Stomach smooth muscle (tissue), 2 donors: Measurements from ENCODE around the gene UBASH3A.

Source experiments
- H3K27ac ChIP-seq: one replicate; pipeline ENCODE4 v1.7.0; 2013; ENCODE audit warnings: mild to moderate bottlenecking, low read length, inconsistent platforms
- H3K27me3 ChIP-seq, 2 donors: one replicate each; pipeline ENCODE4 v1.7.0; 2013; ENCODE audit warnings: low read length in 2 of 2; ENCODE audit not compliant: insufficient read depth in 2 of 2, control insufficient read depth in 1 of 2
- H3K36me3 ChIP-seq, 2 donors: one replicate each; pipeline ENCODE4 v1.7.0; 2013; ENCODE audit warnings: low read length in 2 of 2; ENCODE audit not compliant: control insufficient read depth in 2 of 2, insufficient read depth in 2 of 2
- H3K4me1 ChIP-seq: one replicate; pipeline ENCODE4 v1.7.0; 2013; ENCODE audit warnings: low read length; ENCODE audit not compliant: control insufficient read depth, insufficient read depth
- H3K4me3 ChIP-seq, 2 donors: one replicate each; pipeline ENCODE4 v1.7.0; 2013; ENCODE audit warnings: low read length in 2 of 2
- H3K9ac ChIP-seq, 2 donors: one replicate each; pipeline ENCODE4 v1.7.0; 2013; ENCODE audit warnings: low read length in 2 of 2, mild to moderate bottlenecking in 1 of 2
- H3K9me3 ChIP-seq, 2 donors: one replicate each; pipeline ENCODE4 v1.7.0; 2013; ENCODE audit warnings: low read length in 2 of 2; ENCODE audit not compliant: control insufficient read depth in 2 of 2
- donor health status: healthy.
- donor health status: Pancreatic carcinoma.

UBASH3A gene

DNA sequence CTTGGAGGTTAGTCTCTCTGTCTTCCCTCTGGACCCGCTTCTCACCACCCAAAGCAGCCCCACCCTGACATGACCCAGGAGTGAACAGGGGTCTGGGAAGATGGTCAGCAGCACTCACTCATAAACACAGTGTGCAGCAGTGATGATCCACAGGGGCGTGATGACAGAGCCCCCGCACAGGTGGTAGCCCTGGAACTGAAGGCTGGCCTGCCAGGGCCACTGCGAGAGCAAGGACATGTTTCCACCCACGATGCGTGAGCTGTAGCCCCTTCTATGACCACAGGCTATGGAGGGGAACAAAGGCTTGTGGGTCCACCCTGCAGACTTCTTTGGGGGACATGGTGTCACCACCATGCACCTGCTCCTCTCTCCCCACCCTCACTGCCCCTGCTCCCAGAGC is 20.8 kb upstream of the UBASH3A start:
- Histone ChIP-seq H3K9me3 (peaks cover 4 to 11% of the 10 kb centered on the region in 2 donors), H3K9ac (no peak overlapping the region)

GRCh38 chr21:42383331-42383730 is 20.4 kb upstream of the UBASH3A start:
- Histone ChIP-seq H3K9me3 (peaks cover 4 to 11% of the 10 kb centered on the region in 2 donors), H3K36me3 (no peaks in the 10 kb centered on the region), H3K9ac (no peak overlapping the region), H3K4me1 (no peaks in the 10 kb centered on the region), H3K27me3 (peaks cover 0 to 12% of the 10 kb centered on the region in 2 donors), H3K4me3 (no peak overlapping the region), H3K27ac (no peak overlapping the region)

More for the DNA sequence above, 20.8 kb upstream of the UBASH3A start:
- Histone ChIP-seq H3K36me3 (no peaks in the 10 kb centered on the region), H3K27me3 (peaks cover 0 to 12% of the 10 kb centered on the region in 2 donors), H3K4me1 (no peaks in the 10 kb centered on the region), H3K27ac (no peak overlapping the region), H3K4me3 (no peak overlapping the region)

- peaks cover 4 to 11% of the 10 kb centered on the region in 2 donors for H3K9me3 ChIP-seq
- no peaks in the 10 kb centered on the region for H3K4me1 ChIP-seq
- H3K27ac ChIP-seq = no peak overlapping the region
- H3K9ac ChIP-seq = no peak overlapping the region
- H3K27me3 ChIP-seq = peaks cover 2 to 18% of the 10 kb centered on the region in 2 donors
- H3K36me3 ChIP-seq = no peaks in the 10 kb centered on the region
- no peak overlapping the region for H3K4me3 ChIP-seq
These were observed 19.4 kb upstream of the UBASH3A start for GRCh38 chr21:42384156-42384945.

DNA sequence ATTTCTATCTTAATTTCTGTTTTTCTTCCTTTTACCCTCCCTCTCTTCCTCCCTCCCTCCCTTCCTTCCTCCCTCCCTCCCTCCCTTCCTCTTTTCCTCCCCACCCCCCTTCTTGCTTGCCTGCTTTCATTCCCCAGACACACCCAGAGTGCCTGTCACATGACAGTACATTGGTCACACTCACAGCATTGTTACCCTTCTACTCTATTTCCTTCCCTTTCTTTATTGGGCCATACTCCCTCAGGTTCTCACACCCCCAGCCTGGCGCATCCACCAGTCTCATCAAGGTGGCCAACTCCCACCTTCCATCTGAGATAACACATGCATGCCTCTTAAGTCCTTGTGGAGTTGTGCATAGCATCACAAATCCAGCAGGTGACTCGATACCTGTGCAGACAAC is 18.7 kb upstream of the UBASH3A start:
- peaks cover 4 to 11% of the 10 kb centered on the region in 2 donors for H3K9me3 ChIP-seq
- peaks cover 2 to 24% of the 10 kb centered on the region in 2 donors for H3K27me3 ChIP-seq
- H3K4me3 ChIP-seq = no peak overlapping the region
- no peaks in the 10 kb centered on the region for H3K4me1 ChIP-seq
- H3K9ac ChIP-seq = no peak overlapping the region
- no peak overlapping the region for H3K27ac ChIP-seq
- H3K36me3 ChIP-seq = no peaks in the 10 kb centered on the region

DNA sequence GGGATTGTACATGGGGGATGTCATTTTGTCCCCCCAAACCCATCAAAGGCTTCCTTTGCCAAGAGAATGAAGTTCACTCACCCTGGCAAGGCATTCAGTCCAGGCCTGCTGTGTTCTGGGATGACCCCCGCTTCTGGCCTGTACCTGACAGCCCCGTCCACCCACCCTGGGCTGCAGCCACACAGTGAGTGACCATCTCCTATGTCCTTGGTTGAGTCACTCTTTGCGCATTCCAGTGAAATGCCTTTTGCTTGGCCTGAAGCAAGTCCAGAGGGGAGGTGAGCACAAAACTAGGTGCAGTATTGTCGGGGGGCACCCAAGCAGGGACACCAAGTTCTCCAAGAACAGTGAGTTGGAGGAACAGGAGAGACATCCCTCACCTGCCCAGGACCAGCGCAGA is 18.1 kb upstream of the UBASH3A start:
- H3K4me1 ChIP-seq = no peaks in the 10 kb centered on the region
- H3K4me3 ChIP-seq = no peak overlapping the region
- peaks cover 2 to 25% of the 10 kb centered on the region in 2 donors for H3K27me3 ChIP-seq
- no peak overlapping the region for H3K9ac ChIP-seq
- peaks cover 4 to 11% of the 10 kb centered on the region in 2 donors for H3K9me3 ChIP-seq
- no peaks in the 10 kb centered on the region for H3K36me3 ChIP-seq
- H3K27ac ChIP-seq = no peak overlapping the region

DNA sequence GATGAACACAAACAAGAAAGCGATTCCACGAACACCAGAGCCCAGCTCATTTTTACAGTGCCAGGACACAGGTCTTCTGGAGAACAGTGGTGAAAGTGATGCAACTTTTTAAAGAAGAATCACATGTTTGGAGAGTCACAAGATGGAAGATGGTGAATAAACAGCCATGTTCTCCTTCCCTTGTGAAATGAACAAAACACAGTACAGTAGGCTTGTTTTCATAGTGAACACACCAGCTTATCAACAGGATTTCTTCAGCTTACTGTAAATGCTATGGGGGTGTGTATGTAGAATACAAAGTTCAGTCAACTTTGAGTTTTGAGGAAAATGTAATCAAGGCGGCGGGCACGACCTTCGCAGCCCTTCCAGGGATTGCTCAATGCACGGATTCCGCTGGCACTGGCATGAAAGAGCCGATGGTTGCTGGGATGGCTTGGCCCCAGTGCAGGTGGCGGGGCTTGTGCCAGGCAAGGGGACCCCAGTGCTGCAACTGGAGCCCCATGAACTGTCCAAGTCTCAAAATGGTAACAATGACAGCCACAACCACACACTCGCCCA is 17.6 kb upstream of the UBASH3A start:
- no peak overlapping the region for H3K4me3 ChIP-seq
- no peak overlapping the region for H3K9ac ChIP-seq
- peaks cover 4 to 11% of the 10 kb centered on the region in 2 donors for H3K9me3 ChIP-seq
- H3K27me3 ChIP-seq = peaks cover 2 to 27% of the 10 kb centered on the region in 2 donors
- no peak overlapping the region for H3K27ac ChIP-seq
- no peaks in the 10 kb centered on the region for H3K4me1 ChIP-seq
- no peaks in the 10 kb centered on the region for H3K36me3 ChIP-seq

DNA sequence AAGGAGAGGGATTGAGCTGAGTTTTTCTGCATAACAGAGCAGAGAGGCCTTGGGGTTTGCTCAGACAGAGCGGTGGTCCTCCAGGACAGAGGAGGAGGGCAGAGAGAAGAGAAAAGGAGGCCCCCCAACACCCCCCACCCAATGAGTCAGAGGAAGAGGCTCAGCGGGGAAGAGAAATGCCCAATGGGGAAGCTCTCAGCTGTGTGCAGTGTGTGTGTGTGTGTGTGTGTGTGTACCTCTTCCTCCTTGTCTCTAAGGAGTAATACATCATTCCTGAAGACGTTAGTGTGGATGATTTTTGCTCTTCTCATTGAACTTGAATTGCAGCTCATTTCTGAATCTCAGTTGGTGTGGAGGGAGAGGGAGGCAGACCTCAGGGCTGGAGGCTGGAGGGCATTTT is 16.5 kb upstream of the UBASH3A start:
- H3K36me3 ChIP-seq = no peaks in the 10 kb centered on the region
- no peaks in the 10 kb centered on the region for H3K4me1 ChIP-seq
- no peak overlapping the region for H3K4me3 ChIP-seq
- H3K27ac ChIP-seq = no peak overlapping the region
- H3K9ac ChIP-seq = no peak overlapping the region
- peaks cover 4 to 33% of the 10 kb centered on the region in 2 donors for H3K27me3 ChIP-seq
- H3K9me3 ChIP-seq = peaks cover under 1 to 2% of the 10 kb centered on the region in 2 donors

DNA sequence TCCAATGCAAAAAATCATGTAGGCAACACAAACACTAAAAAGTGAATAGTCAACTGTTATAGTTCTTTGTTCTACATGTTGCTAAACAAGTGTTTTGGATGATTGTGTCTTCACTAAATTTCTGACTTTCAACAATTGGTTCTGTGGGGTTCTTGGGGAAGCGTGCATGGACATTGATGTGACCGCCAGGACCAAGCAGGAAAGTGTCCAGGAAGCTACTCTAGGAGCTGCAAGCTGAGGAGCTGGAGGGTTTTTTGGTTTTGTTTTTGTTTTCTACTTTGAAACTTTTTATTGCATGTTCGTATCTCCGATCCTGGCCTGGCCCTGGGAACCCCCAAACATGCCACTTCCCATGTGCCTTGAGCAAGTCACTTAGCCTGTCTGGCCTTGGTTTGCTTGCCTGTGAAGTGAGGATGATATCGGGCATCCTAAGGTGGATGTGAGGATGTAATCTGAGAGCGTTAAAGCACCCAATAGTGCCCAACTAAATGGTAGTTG is 15.8 kb upstream of the UBASH3A start:
- H3K4me1 ChIP-seq = no peaks in the 10 kb centered on the region

DNA sequence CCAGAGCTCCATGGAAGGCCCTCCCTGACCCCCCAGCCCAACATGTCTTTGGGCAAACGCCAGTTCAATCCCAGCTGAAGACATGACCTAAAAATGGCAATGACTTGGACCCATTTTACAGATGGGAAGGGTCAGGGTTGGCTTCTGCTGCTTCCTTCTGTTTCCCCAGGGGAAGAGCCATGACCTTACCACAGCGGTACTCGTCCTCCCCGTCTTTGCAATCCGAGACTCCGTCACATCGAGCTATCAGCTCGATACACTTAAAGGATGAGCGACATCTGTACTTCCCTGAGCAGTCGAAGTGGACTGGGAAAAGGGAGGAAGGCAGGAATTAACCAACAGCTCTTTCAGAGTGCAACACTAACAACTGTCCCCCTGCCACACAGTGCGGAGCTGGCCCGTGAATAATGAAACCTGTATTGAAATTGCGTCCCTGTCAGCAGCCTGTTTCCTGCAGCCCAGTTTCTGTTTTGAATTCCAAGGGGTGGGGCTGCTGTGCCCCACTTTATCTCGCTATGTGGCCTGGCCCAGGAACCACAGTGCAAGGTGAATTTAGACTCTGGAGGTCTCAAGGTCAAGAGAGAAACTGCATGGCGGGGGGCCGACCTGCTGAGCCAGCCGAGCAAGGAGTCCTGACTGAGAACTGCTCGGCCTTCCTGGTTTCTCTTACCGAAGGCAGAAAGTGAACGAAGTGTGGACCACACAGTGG is 14.8 kb upstream of the UBASH3A start:
- Histone ChIP-seq H3K9me3 (no peaks in the 10 kb centered on the region), H3K27me3 (peaks cover 5 to 24% of the 10 kb centered on the region in 2 donors), H3K4me1 (no peaks in the 10 kb centered on the region), H3K9ac (no peak overlapping the region), H3K4me3 (no peak overlapping the region), H3K27ac (no peak overlapping the region), H3K36me3 (no peaks in the 10 kb centered on the region)

More for the DNA sequence above, 15.8 kb upstream of the UBASH3A start:
- no peak overlapping the region for H3K27ac ChIP-seq
- no peak overlapping the region for H3K9ac ChIP-seq
- H3K4me3 ChIP-seq = no peak overlapping the region
- H3K9me3 ChIP-seq = no peaks in the 10 kb centered on the region
- H3K27me3 ChIP-seq = peaks cover 5 to 30% of the 10 kb centered on the region in 2 donors
- H3K36me3 ChIP-seq = no peaks in the 10 kb centered on the region

- Histone ChIP-seq H3K36me3 (no peaks in the 10 kb centered on the region), H3K4me3 (no peak overlapping the region), H3K9me3 (no peaks in the 10 kb centered on the region), H3K9ac (no peak overlapping the region), H3K27me3 (peaks cover 5 to 24% of the 10 kb centered on the region in 2 donors), H3K27ac (no peak overlapping the region), H3K4me1 (no peaks in the 10 kb centered on the region)
These were observed 14.3 kb upstream of the UBASH3A start for GRCh38 chr21:42389449-42389835.
